ENCODE data around the gene USP7.
"Not testable (repeated sequence)": the region's sequence is repeated elsewhere in the genome, so short reads cannot be mapped to it uniquely, and the experiment has no call there.

DNA sequence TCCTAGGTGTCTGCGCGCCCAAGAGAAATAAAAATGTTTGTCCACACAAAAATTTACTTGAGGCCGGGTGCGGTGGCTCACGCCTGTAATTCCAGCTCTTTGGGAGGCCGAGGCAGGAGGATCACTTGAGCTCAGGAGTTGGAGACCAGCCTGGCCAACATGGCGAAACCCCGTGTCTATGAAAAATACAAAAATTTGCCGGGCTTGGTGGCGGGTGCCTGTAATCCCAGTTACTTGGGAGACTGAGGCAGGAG is 93.8 kb downstream of the USP7 start:
- TF ChIP-seq, protein P1, sequence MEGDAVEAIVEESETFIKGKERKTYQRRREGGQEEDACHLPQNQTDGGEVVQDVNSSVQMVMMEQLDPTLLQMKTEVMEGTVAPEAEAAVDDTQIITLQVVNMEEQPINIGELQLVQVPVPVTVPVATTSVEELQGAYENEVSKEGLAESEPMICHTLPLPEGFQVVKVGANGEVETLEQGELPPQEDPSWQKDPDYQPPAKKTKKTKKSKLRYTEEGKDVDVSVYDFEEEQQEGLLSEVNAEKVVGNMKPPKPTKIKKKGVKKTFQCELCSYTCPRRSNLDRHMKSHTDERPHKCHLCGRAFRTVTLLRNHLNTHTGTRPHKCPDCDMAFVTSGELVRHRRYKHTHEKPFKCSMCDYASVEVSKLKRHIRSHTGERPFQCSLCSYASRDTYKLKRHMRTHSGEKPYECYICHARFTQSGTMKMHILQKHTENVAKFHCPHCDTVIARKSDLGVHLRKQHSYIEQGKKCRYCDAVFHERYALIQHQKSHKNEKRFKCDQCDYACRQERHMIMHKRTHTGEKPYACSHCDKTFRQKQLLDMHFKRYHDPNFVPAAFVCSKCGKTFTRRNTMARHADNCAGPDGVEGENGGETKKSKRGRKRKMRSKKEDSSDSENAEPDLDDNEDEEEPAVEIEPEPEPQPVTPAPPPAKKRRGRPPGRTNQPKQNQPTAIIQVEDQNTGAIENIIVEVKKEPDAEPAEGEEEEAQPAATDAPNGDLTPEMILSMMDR (conservative IDR thresholded peaks at IDR 0.05; ENCODE audit: low read depth, low read length) = not testable (repeated sequence)
- not testable (repeated sequence) for TF ChIP-seq EZH2 (IDR thresholded peaks at IDR 0.05; ENCODE audit: low read length, unreplicated experiment)
